GM12878 (cell line): Measurements from ENCODE around the gene SLCO2A1. TPM values are rescaled to one million over a fixed set of nuclear protein-coding genes. Genes with fewer than 3 reads are reported as not detected.

Experiments
- ATAC-seq: fragments of 200-7000 bp; cut with Tn5 transposase; 3 replicates; pipeline ENCODE4 v1.9.1; 2020; ENCODE audit warnings: mild to moderate bottlenecking, moderate library complexity
- BruUV-seq: library from RNA; stranded (reverse); fragments of 400-500 nt; replicated peaks from 2 replicates; lab custom pipeline; 2021; lab: Mats Ljungman, UMichigan
- CTCF ChIA-PET: fragments of 300-600 bp; sonication (Branson Sonifier 250); formaldehyde crosslinking; extraction: SDS; loops from one replicate; lab custom pipeline; 2021; ENCODE audit warnings: inconsistent platforms; lab: Yijun Ruan, JAX
- POLR2A ChIA-PET: fragments of 350-600 bp; formaldehyde crosslinking; extraction: SDS; loops from one replicate; lab custom pipeline; 2021; ENCODE audit warnings: inconsistent platforms; lab: Charles Lee
- RAD21 ChIA-PET: fragments of 300-600 bp; sonication (Branson Sonifier 250); formaldehyde crosslinking; loops from one replicate; lab custom pipeline; 2023; ENCODE audit warnings: antibody characterized with exemption; ENCODE audit not compliant: unreplicated experiment; lab: Charles Lee
- SMC1A ChIA-PET: fragments of 300-600 bp; sonication (Branson Sonifier 250); formaldehyde crosslinking; loops from one replicate; lab custom pipeline; 2023; ENCODE audit not compliant: unreplicated experiment, uncharacterized antibody; lab: Charles Lee
- DNase-seq: peaks from one replicate; pipeline ENCODE4 v3.0.0-alpha.2; 2011; ENCODE audit warnings: low read depth, low spot score
- FAIRE-seq: peaks from 3 replicates; lab custom pipeline; 2011; peaks lifted over from hg19 to GRCh38; lab: Jason Lieb, UNC
- H2AFZ ChIP-seq: 2 replicates; pipeline ENCODE4 v1.6.0; 2011; ENCODE audit warnings: low read depth, low read length, control low read depth; ENCODE audit not compliant: control insufficient read depth
- H3K27ac ChIP-seq: 2 replicates; pipeline ENCODE4 v1.5.1; 2011; ENCODE audit warnings: control low read depth; ENCODE audit not compliant: control insufficient read depth, insufficient read depth
- H3K27me3 ChIP-seq, 2 experiments: replicated peaks in 1 of 2; 2 replicates each; pipeline versions ENCODE4 v1.6.0 to v1.6.1; 2011; ENCODE audit warnings: low read length in 1 of 2; ENCODE audit not compliant: control insufficient read depth in 2 of 2, insufficient read depth in 2 of 2
- H3K36me3 ChIP-seq, 2 experiments: 2 replicates each; pipeline ENCODE4 v1.5.1; 2011; ENCODE audit warnings: low read length in 1 of 2; ENCODE audit not compliant: control insufficient read depth in 2 of 2, insufficient read depth in 2 of 2
- H3K4me1 ChIP-seq: 2 replicates; pipeline ENCODE4 v1.6.1; 2011; ENCODE audit warnings: mild to moderate bottlenecking, low read length, moderate library complexity, mixed read lengths; ENCODE audit not compliant: control insufficient read depth, insufficient read depth
- H3K4me2 ChIP-seq: 2 replicates; pipeline ENCODE4 v1.6.0; 2011; ENCODE audit warnings: control low read depth; ENCODE audit not compliant: control insufficient read depth, insufficient read depth
- H3K4me3 ChIP-seq: fragments of 200-600 bp; sonication (generic); 2 replicates; pipeline ENCODE4 v1.5.1; 2016
- H3K79me2 ChIP-seq: 2 replicates; pipeline ENCODE4 v1.6.0; 2011; ENCODE audit warnings: low read length; ENCODE audit not compliant: control insufficient read depth, insufficient read depth
- H3K9ac ChIP-seq: 2 replicates; pipeline ENCODE4 v1.8.0; 2011; ENCODE audit warnings: low read length, control low read depth, mixed read lengths; ENCODE audit not compliant: control insufficient read depth, insufficient read depth
- H3K9me3 ChIP-seq: replicated peaks from 3 replicates; pipeline ENCODE4 v1.5.1; 2011; ENCODE audit warnings: mild to moderate bottlenecking, low read length; ENCODE audit not compliant: control insufficient read depth, insufficient read depth
- H4K20me1 ChIP-seq: 2 replicates; pipeline ENCODE4 v1.6.0; 2011; ENCODE audit not compliant: control insufficient read depth, insufficient read depth
- BACH1 ChIP-seq: fragments of 450-650 bp; IDR thresholded peaks from 2 replicates; pipeline ENCODE4 v1.6.1; 2017; ENCODE audit warnings: mild to moderate bottlenecking, borderline replicate concordance
- BMI1 ChIP-seq: fragments of 450-650 bp; IDR thresholded peaks from 2 replicates; pipeline ENCODE4 v1.6.1; 2016; ENCODE audit warnings: mild to moderate bottlenecking, moderate library complexity, borderline replicate concordance
- CHD1 ChIP-seq: IDR thresholded peaks from 2 replicates; pipeline ENCODE4 v1.6.1; 2012; ENCODE audit warnings: low read depth, low read length, improper control_type of control experiment
- DPF2 ChIP-seq: fragments of 450-650 bp; IDR thresholded peaks from 2 replicates; pipeline ENCODE4 v1.6.1; 2017; ENCODE audit warnings: mild to moderate bottlenecking
- JUND ChIP-seq: IDR thresholded peaks from 2 replicates; pipeline ENCODE4 v1.6.1; 2012; ENCODE audit warnings: low read depth, mild to moderate bottlenecking, low read length, improper control_type of control experiment, moderate library complexity
- MEF2B ChIP-seq: fragments of 450-650 bp; IDR thresholded peaks from 2 replicates; pipeline ENCODE4 v1.6.1; 2018; ENCODE audit warnings: mild to moderate bottlenecking, moderate library complexity; ENCODE audit not compliant: partially characterized antibody, poor library complexity, severe bottlenecking
- PAX8 ChIP-seq: fragments of 450-650 bp; IDR thresholded peaks from 2 replicates; pipeline ENCODE4 v1.6.1; 2017; ENCODE audit warnings: mild to moderate bottlenecking, moderate library complexity
- POLR2AphosphoS5 ChIP-seq: IDR thresholded peaks from 2 replicates; pipeline ENCODE4 v1.6.1; 2011; ENCODE audit warnings: mild to moderate bottlenecking, low read length, inconsistent platforms
- SIN3A ChIP-seq: IDR thresholded peaks from 2 replicates; pipeline ENCODE4 v1.6.1; 2012; ENCODE audit warnings: low read depth, low read length, improper control_type of control experiment
- SREBF1 ChIP-seq: IDR thresholded peaks from 2 replicates; pipeline ENCODE4 v1.6.1; 2012; ENCODE audit warnings: mild to moderate bottlenecking, low read length
- ZNF207 ChIP-seq: fragments of 450-650 bp; IDR thresholded peaks from 2 replicates; pipeline ENCODE4 v1.6.1; 2014; ENCODE audit warnings: antibody characterized with exemption, mild to moderate bottlenecking, borderline replicate concordance
- ZNF217 ChIP-seq: fragments of 450-650 bp; IDR thresholded peaks from 2 replicates; pipeline ENCODE4 v1.6.1; 2017; ENCODE audit warnings: antibody characterized with exemption, mild to moderate bottlenecking
- WGBS: methylation state at CpG from one replicate; pipeline ENCODE4 v1.1.6; 2016; ENCODE audit warnings: low lambda C conversion rate; ENCODE audit not compliant: insufficient replicate concordance, insufficient coverage; ENCODE audit errors: missing lambda C conversion rate; 5-methylcytosine and 5-hydroxymethylcytosine counted together
- in situ Hi-C: fragments of 300-500 bp; cut with MboI; formaldehyde crosslinking; loops from 9 replicates; pipeline ENCODE4 v1.14.3; 2018; ENCODE audit warnings: mixed read lengths
- intact Hi-C: fragments of 100-400 bp; cut with micrococcal nuclease; formaldehyde crosslinking; loops from one replicate; pipeline ENCODE4 v1.14.2; 2022; ENCODE audit not compliant: unreplicated experiment
- polyA plus RNA-seq, 11 experiments: library from polyadenylated mRNA; depleted of rRNA in 4 of 11; unstranded in 6 of 11; stranded (reverse) in 5 of 11; fragments of >200 nt; fragmentation: Nextera tagmentation in 4 of 11; fragmentation: Illumina TruSeq in 1 of 11; extraction: Ambion mirVana in 4 of 11; extraction: Trizol in 1 of 11; gene quantifications; 1 replicate in 1 of 11; 2 replicates in 10 of 11; pipeline versions ENCODE4 v1.2.1 to v1.2.3, GENCODE V29; 2011 to 2016; ENCODE audit warnings: inconsistent platforms in 2 of 11, missing spikeins in 2 of 11, low read depth in 1 of 11
- total RNA-seq, 4 experiments: library from RNA; depleted of rRNA in 3 of 4; stranded (reverse); fragments of >200 nt in 3 of 4; fragmentation: Illumina TruSeq in 1 of 4; extraction: Trizol in 1 of 4; gene quantifications; 2 replicates each; pipeline versions ENCODE4 v1.2.1 to v1.2.3, GENCODE V29; 2013 to 2021
- TF ChIP-seq, protein P1 (sequence below): IDR thresholded peaks from 2 replicates; pipeline ENCODE4 v1.6.1; 2012; ENCODE audit warnings: mild to moderate bottlenecking, low read depth, low read length
- TF ChIP-seq, protein P2 (sequence below): fragments of 450-650 bp; IDR thresholded peaks from 2 replicates; pipeline ENCODE4 v1.6.1; 2017; ENCODE audit warnings: borderline replicate concordance

Gene SLCO2A1
- total and polyA plus RNA-seq, 10 of the 15 experiments (the other 5 are each of a cell fraction or from before 2014, with no cell fraction given): 0.05 TPM; not detected in 9

DNA sequence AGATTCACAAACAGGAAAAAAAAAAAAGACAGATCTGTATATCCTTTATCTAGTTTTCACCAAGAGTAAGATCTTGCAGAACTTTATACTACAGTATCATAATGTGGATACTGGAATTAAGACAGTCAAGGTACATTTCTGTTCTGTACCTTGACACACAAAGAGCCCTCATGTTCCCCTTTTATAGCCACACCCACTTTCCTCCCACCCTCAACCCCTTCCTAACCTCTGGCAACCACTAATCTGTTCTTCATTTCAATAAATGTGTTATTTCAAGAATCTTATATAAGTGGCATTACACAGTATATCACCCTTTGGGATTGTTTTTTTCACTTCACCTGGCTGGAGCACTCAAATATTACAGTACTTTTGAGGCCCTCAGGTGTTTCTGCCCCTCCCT is 130.4 kb downstream of the SLCO2A1 start (continued):
- TF ChIP-seq, protein P1, sequence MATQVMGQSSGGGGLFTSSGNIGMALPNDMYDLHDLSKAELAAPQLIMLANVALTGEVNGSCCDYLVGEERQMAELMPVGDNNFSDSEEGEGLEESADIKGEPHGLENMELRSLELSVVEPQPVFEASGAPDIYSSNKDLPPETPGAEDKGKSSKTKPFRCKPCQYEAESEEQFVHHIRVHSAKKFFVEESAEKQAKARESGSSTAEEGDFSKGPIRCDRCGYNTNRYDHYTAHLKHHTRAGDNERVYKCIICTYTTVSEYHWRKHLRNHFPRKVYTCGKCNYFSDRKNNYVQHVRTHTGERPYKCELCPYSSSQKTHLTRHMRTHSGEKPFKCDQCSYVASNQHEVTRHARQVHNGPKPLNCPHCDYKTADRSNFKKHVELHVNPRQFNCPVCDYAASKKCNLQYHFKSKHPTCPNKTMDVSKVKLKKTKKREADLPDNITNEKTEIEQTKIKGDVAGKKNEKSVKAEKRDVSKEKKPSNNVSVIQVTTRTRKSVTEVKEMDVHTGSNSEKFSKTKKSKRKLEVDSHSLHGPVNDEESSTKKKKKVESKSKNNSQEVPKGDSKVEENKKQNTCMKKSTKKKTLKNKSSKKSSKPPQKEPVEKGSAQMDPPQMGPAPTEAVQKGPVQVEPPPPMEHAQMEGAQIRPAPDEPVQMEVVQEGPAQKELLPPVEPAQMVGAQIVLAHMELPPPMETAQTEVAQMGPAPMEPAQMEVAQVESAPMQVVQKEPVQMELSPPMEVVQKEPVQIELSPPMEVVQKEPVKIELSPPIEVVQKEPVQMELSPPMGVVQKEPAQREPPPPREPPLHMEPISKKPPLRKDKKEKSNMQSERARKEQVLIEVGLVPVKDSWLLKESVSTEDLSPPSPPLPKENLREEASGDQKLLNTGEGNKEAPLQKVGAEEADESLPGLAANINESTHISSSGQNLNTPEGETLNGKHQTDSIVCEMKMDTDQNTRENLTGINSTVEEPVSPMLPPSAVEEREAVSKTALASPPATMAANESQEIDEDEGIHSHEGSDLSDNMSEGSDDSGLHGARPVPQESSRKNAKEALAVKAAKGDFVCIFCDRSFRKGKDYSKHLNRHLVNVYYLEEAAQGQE: no peak
- TF ChIP-seq SIN3A (no peak), JUND (no peak)

- TF ChIP-seq BMI1 (no peak), POLR2AphosphoS5 (no peak), SREBF1 (no peak), DPF2 (no peak), ZNF217 (no peak), CHD1 (no peak), ZNF207 (no peak), MEF2B (no peak), PAX8 (no peak), BACH1 (no peak)
- TF ChIP-seq, protein P2, sequence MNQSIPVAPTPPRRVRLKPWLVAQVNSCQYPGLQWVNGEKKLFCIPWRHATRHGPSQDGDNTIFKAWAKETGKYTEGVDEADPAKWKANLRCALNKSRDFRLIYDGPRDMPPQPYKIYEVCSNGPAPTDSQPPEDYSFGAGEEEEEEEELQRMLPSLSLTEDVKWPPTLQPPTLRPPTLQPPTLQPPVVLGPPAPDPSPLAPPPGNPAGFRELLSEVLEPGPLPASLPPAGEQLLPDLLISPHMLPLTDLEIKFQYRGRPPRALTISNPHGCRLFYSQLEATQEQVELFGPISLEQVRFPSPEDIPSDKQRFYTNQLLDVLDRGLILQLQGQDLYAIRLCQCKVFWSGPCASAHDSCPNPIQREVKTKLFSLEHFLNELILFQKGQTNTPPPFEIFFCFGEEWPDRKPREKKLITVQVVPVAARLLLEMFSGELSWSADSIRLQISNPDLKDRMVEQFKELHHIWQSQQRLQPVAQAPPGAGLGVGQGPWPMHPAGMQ: no peak
- TF ChIP-seq, protein P1: no peak
- TF ChIP-seq, all 136 proteins: peak for 0
- CTCF ChIA-PET: no interaction called here
- Histone ChIP-seq H3K79me2 (no peaks in the 10 kb centered on the region), H3K9me3 (no peaks in the 10 kb centered on the region; the same call in 2 of the 3 replicates), H3K9ac (no peak overlapping the region), H3K4me3 (no peak overlapping the region), H3K4me2 (no peak overlapping the region), H3K27me3 (peaks cover 12 to 13% of the 10 kb centered on the region in 2 experiments), H3K27ac (no peak overlapping the region), H3K36me3 (no peaks in the 10 kb centered on the region), H2AFZ (no peak overlapping the region), H3K4me1 (no peaks in the 10 kb centered on the region), H4K20me1 (no peaks in the 10 kb centered on the region)
- POLR2A ChIA-PET: no interaction called here
- ATAC-seq (no peak), FAIRE-seq (no peak), DNase-seq (no peak)
- WGBS: 32% methylated on average over 7 of the region's 7 CpGs
- RAD21 ChIA-PET: no interaction called here
- BruUV-seq: no TSS peak
- SMC1A ChIA-PET: no interaction called here
- in situ Hi-C loops: no loop called here
- intact Hi-C loops: no loop called here
These were observed 132.2 kb downstream of the SLCO2A1 start for GRCh38 chr3:133897547-133897946.
